Left colon (tissue), 2 donors: ENCODE measurements around the gene POMGNT2. TPM values are rescaled to one million over a fixed set of nuclear protein-coding genes. Genes with fewer than 3 reads are reported as not detected.

ENCODE experiments used
- ATAC-seq: fragments of 200-7000 bp; cut with Tn5 transposase; one replicate; pipeline ENCODE4 v1.9.1; 2020; ENCODE audit warnings: mild to moderate bottlenecking, moderate library complexity
- DNase-seq, 2 donors: peaks; one replicate each; pipeline ENCODE4 v3.0.0-alpha.2; 2020
- intact Hi-C, 2 donors: fragments of 100-400 bp; cut with DNase I in 1 of 2; cut with micrococcal nuclease in 1 of 2; formaldehyde crosslinking; loops; one replicate each; pipeline versions ENCODE4 v1.11.2 to v1.14.0; 2022; cut with DNase I, micrococcal nuclease
- total RNA-seq, 2 donors: library from RNA; stranded (reverse); fragmentation: NEBNext Ultra II Directional; extraction: Animal tissue kit (Norgen Biotek cat#: 25700); gene quantifications; one replicate each; pipeline ENCODE4 v1.2.1, GENCODE V29; 2021
- donor health status: DM: no; HTN: no; CAD: no.
- donor health status: DM: yes; HTN: yes; CAD: no.

Gene POMGNT2
- total RNA-seq, 2 donors from 2014 or later: 3.7 to 5.1 TPM

- intact Hi-C loops: no loop called here
- DNase-seq (peak in 1 of 2 donors; percentile 33), ATAC-seq (no peak)
Observed at GRCh38 chr3:43104660-43105595, 951 bp downstream of the POMGNT2 start.

GRCh38 chr3:43104039-43104438, 1.8 kb downstream of the POMGNT2 start:
- intact Hi-C loops: no loop called here
- ATAC-seq (no peak), DNase-seq (no peak)

- intact Hi-C loops: no loop called here
- no peak for DNase-seq
- ATAC-seq: no peak
Observed at GRCh38 chr3:43102773-43103480, 3.0 kb downstream of the POMGNT2 start.

- intact Hi-C loops: no loop called here
- ATAC-seq (no peak), DNase-seq (no peak)
Observed at GRCh38 chr3:43098761-43099160, 7.1 kb downstream of the POMGNT2 start.

- DNase-seq: no peak
- intact Hi-C loops: no loop called here
- no peak for ATAC-seq
Observed at GRCh38 chr3:43097400-43098080, 8.3 kb downstream of the POMGNT2 start.

GRCh38 chr3:43096761-43097160, 9.1 kb downstream of the POMGNT2 start:
- ATAC-seq (no peak), DNase-seq (no peak)

GRCh38 chr3:43095370-43095769, 10.5 kb downstream of the POMGNT2 start:
- DNase-seq: no peak
- no peak for ATAC-seq
- intact Hi-C loops: no loop called here

More at GRCh38 chr3:43096761-43097160, 9.1 kb downstream of the POMGNT2 start:
- intact Hi-C loops: no loop called here

- DNase-seq (no peak), ATAC-seq (no peak)
- intact Hi-C loops: no loop called here
Observed at GRCh38 chr3:43094851-43095250, 11.0 kb downstream of the POMGNT2 start.

- ATAC-seq (no peak), DNase-seq (no peak)
- intact Hi-C loops: no loop called here
Observed at GRCh38 chr3:43094381-43094780, 11.5 kb downstream of the POMGNT2 start.

- DNase-seq (no peak), ATAC-seq (no peak)
- intact Hi-C loops: no loop called here
Observed at GRCh38 chr3:43093974-43094373, 11.9 kb downstream of the POMGNT2 start.

- no peak for ATAC-seq
- no peak for DNase-seq
- intact Hi-C loops: no loop called here
Observed at GRCh38 chr3:43093006-43093405, 12.9 kb downstream of the POMGNT2 start.

- intact Hi-C loops: no loop called here
- ATAC-seq: no peak
Observed at GRCh38 chr3:43091481-43091880, 14.4 kb downstream of the POMGNT2 start.

GRCh38 chr3:43090238-43090637, 15.6 kb downstream of the POMGNT2 start:
- DNase-seq: no peak
- no peak for ATAC-seq
- intact Hi-C loops: no loop called here

More at GRCh38 chr3:43091481-43091880, 14.4 kb downstream of the POMGNT2 start:
- DNase-seq: no peak

- no peak for ATAC-seq
- no peak for DNase-seq
- intact Hi-C loops: no loop called here
Observed at GRCh38 chr3:43089081-43089480, 16.8 kb downstream of the POMGNT2 start.

- DNase-seq (no peak), ATAC-seq (no peak)
- intact Hi-C loops: no loop called here
Observed at GRCh38 chr3:43087249-43087776, 18.6 kb downstream of the POMGNT2 start.

- no peak for ATAC-seq
- DNase-seq: no peak
- intact Hi-C loops: no loop called here
Observed at GRCh38 chr3:43086460-43087165, 19.3 kb downstream of the POMGNT2 start.

GRCh38 chr3:43082457-43082856, 23.4 kb downstream of the POMGNT2 start:
- intact Hi-C loops: no loop called here
- DNase-seq (no peak), ATAC-seq (no peak)

- intact Hi-C loops: no loop called here
- ATAC-seq: no peak
- no peak for DNase-seq
Observed at GRCh38 chr3:43081796-43082195, 24.1 kb downstream of the POMGNT2 start.
